ENCODE results near the gene PDE8B. TPM values are rescaled to one million over a fixed set of nuclear protein-coding genes. Genes with fewer than 3 reads are reported as not detected.
A peak's percentile ranks its signal among the peaks of the same experiment; 100 is the strongest.

PDE8B gene
- total and polyA plus RNA-seq, 7 donors, result 0.23 to 11.3 (median 2.9) TPM

DNA sequence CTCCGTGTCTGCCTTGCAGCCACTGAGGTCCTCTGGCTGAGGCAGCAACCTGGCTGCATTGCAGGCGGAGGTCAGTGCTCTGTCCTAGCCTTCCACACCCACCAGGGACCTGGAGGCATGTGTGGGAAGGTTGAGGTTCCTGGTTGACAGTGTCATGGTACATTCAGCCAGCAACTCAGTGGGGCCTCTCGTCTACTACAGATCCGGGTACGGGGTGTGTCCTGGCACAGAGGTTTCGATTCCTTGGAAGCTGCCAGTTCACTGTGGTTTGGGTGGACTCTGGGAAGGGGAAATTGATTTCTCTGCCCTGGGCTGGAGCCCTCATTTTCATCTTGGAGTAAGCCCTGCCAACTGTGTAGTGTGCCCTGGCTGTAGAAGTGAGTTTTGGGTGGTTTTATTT lies 45.1 kb downstream of the PDE8B start:
- no peak overlapping the region for H3K4me3 ChIP-seq
- H3K4me1 ChIP-seq, result no peaks in the 10 kb centered on the region
- intact Hi-C loops (cut with DNase I), result no loop called here
- H3K9me3 ChIP-seq, result no peaks in the 10 kb centered on the region
- WGBS, 2 donors, result 54 to 70% methylated on average over 6 of the region's 6 CpGs
- H3K36me3 ChIP-seq, result no peaks in the 10 kb centered on the region
- no peak for TF ChIP-seq POLR2AphosphoS5 (IDR thresholded peaks at IDR 0.05)
- TF ChIP-seq POLR2A (IDR thresholded peaks at IDR 0.05), result no peak
- TF ChIP-seq, protein P1, sequence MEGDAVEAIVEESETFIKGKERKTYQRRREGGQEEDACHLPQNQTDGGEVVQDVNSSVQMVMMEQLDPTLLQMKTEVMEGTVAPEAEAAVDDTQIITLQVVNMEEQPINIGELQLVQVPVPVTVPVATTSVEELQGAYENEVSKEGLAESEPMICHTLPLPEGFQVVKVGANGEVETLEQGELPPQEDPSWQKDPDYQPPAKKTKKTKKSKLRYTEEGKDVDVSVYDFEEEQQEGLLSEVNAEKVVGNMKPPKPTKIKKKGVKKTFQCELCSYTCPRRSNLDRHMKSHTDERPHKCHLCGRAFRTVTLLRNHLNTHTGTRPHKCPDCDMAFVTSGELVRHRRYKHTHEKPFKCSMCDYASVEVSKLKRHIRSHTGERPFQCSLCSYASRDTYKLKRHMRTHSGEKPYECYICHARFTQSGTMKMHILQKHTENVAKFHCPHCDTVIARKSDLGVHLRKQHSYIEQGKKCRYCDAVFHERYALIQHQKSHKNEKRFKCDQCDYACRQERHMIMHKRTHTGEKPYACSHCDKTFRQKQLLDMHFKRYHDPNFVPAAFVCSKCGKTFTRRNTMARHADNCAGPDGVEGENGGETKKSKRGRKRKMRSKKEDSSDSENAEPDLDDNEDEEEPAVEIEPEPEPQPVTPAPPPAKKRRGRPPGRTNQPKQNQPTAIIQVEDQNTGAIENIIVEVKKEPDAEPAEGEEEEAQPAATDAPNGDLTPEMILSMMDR (IDR thresholded peaks at IDR 0.05), result no peak
- no peak for TF ChIP-seq EP300 (IDR thresholded peaks at IDR 0.05)
- DNase-seq, result no peak
- no peak overlapping the region for H3K27ac ChIP-seq
- no peaks in the 10 kb centered on the region for H3K27me3 ChIP-seq

DNA sequence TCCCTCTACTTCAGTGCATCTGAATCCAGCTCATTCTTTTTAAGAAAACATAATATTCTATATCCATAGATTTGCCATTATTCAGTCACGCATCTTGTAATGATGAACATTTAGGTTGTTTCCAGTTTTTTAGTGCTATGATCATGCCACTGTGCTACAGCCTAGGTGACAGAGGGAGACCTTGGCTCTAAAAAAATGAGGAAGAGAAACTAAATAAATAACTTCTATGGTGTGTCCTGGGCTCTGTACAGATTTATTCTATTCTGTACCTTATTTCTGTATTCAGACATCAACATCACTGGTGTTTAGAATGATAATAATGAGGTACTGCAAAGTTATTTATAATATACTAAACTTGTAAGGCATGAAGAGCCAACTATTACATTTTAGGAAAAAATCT lies 45.9 kb downstream of the PDE8B start:
- H3K27ac ChIP-seq, result no peak overlapping the region
- H3K9me3 ChIP-seq, result no peaks in the 10 kb centered on the region
- intact Hi-C loops (cut with DNase I), result no loop called here
- TF ChIP-seq EP300 (IDR thresholded peaks at IDR 0.05) (no peak), POLR2A (IDR thresholded peaks at IDR 0.05) (no peak), POLR2AphosphoS5 (IDR thresholded peaks at IDR 0.05) (no peak)
- TF ChIP-seq, protein P1 (IDR thresholded peaks at IDR 0.05), result no peak
- peaks cover 0 to under 1% (median 0%) of the 10 kb centered on the region in 4 donors for H3K4me1 ChIP-seq
- H3K36me3 ChIP-seq, result no peaks in the 10 kb centered on the region
- DNase-seq, result no peak
- no peak overlapping the region for H3K4me3 ChIP-seq
- 95% methylated on average over 1 of the region's 1 CpG for WGBS, 2 donors
- no peaks in the 10 kb centered on the region for H3K27me3 ChIP-seq

DNA sequence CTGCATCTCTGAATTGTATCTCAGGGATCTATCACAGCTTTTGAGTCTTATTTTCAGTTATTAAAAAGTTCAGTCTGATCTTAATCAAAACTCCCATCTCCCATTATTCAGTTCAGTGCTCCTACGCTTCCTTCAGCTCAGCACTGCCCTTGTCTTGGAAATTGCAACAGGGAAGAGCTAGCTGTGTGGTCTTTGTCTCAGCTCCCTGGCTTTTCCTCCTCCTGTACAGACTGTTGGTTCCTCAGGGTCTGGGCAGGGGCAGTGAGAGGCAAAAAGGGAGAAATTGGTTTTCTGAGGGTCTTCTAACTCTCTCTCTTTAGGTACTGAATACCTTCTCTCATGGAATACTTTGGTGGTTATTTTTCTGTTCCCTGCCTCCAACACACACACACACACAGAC lies 48.2 kb downstream of the PDE8B start:
- intact Hi-C loops (cut with DNase I), result no loop called here
- no peak overlapping the region for H3K4me3 ChIP-seq
- WGBS, 2 donors, result 94% methylated on average over 1 of the region's 1 CpG
- H3K4me1 ChIP-seq, result peaks cover 0 to 16% (median 8%) of the 10 kb centered on the region in 4 donors
- H3K9me3 ChIP-seq, result no peaks in the 10 kb centered on the region
- TF ChIP-seq POLR2AphosphoS5 (IDR thresholded peaks at IDR 0.05), result no peak
- TF ChIP-seq POLR2A (IDR thresholded peaks at IDR 0.05), result no peak
- TF ChIP-seq, protein P1 (IDR thresholded peaks at IDR 0.05), result no peak
- no peak for TF ChIP-seq EP300 (IDR thresholded peaks at IDR 0.05)
- no peak overlapping the region for H3K27ac ChIP-seq
- no peaks in the 10 kb centered on the region for H3K36me3 ChIP-seq
- no peak for DNase-seq
- no peaks in the 10 kb centered on the region for H3K27me3 ChIP-seq

DNA sequence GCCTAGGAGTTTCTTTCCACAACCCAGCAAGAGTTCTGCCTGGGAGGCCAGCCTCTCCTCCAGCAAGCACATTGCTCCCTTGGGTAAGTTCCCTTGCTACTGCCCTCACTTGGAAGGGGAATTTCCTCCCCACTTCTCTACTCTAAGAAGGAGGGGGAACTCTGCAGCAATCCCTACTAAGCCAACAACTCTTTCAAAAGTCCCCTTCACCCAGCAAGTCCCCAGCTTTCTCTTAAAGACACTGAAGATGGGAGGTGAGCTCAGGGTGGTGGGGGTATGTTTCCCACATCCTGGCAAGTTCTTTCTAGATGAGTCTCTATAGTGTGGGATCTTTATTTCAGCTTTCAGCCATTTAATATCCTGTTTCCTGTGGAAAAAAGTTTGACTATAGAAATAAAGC lies 49.0 kb downstream of the PDE8B start:
- intact Hi-C loops (cut with DNase I), result no loop called here
- no peak for TF ChIP-seq POLR2A (IDR thresholded peaks at IDR 0.05)
- TF ChIP-seq, protein P1 (IDR thresholded peaks at IDR 0.05), result no peak
- Histone ChIP-seq H3K9me3 (no peaks in the 10 kb centered on the region), H3K27me3 (no peaks in the 10 kb centered on the region), H3K36me3 (no peaks in the 10 kb centered on the region), H3K4me1 (peaks cover 0 to 16% (median 8%) of the 10 kb centered on the region in 4 donors), H3K27ac (no peak overlapping the region), H3K4me3 (no peak overlapping the region)
- DNase-seq, result no peak

DNA sequence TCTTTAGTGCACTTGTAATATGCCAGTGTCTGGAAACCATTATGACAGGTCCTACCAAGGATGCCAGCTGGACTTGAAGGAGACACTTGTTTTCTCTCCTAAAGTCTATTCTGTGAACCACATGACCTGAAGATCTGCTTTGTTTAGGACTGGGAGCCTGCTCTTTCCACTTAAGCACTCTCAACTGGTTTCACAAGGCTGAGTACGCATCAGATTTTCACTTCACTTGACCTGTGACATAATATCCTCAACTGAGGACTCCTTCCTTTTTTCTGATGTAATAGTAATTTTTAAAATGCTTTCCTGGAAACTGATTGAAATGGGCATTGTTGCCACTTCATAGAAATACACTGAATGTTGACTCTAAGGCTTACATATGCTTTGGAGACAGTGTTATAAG lies 52.2 kb downstream of the PDE8B start:
- no peak for TF ChIP-seq EP300 (IDR thresholded peaks at IDR 0.05)
- TF ChIP-seq POLR2AphosphoS5 (IDR thresholded peaks at IDR 0.05), result no peak
- TF ChIP-seq, protein P1 (IDR thresholded peaks at IDR 0.05), result no peak
- no peak for TF ChIP-seq POLR2A (IDR thresholded peaks at IDR 0.05)
- Histone ChIP-seq H3K27me3 (no peaks in the 10 kb centered on the region), H3K4me3 (no peak overlapping the region), H3K36me3 (no peaks in the 10 kb centered on the region), H3K27ac (peak overlapping the region in 1 of 4 donors; percentile 1), H3K4me1 (peaks cover 0 to 16% (median 8%) of the 10 kb centered on the region in 4 donors), H3K9me3 (no peaks in the 10 kb centered on the region)
- 81 to 87% methylated on average over 1 of the region's 1 CpG for WGBS, 2 donors
- intact Hi-C loops (cut with DNase I), result no loop called here
- no peak for DNase-seq

Measured in sigmoid colon (tissue), 7 donors.